Measurements from ENCODE around the gene PHOX2A.

DNA sequence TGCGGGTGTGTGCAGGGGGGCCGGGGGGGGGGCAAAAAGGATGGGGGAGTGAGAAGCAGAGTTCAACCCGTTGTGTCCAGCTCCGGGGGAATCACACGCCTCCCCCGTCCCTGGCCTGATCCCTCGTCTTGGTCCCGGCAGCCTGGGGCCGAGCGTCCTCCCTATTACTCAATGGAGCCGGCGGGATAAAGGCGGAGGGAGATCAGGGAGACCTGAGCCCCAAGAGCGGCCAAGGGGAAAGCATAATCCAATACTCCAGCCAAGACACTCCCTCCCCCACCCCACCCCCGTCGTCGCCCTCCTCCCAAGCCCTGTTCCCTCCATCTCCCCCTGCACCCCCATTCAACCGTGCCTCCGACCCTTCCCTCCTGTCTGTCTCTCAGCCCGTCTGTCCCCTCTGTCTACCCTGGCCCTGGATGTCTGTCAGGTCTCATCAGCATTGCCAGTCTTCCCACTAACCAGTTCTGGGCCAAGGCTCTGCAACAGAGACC is 2.6 kb downstream of the PHOX2A start:
- TF ChIP-seq EZH2 (IDR thresholded peaks at IDR 0.05) (no peak), POLR2AphosphoS5 (IDR thresholded peaks at IDR 0.05; ENCODE audit: borderline replicate concordance, low read depth, low read length) (no peak), FOXP2 (optimal IDR thresholded peaks at IDR 0.05; ENCODE audit: control extremely low read depth, extremely low read length, insufficient read depth) (no peak)
